ENCODE data around the gene ADAD2.

Gene ADAD2

GRCh38 chr16:84207251-84207650 lies 16.3 kb downstream of the ADAD2 start:
- no peak for TF ChIP-seq POLR2AphosphoS5 (IDR thresholded peaks at IDR 0.05; ENCODE audit: low read depth, low read length)
- TF ChIP-seq REST (IDR thresholded peaks at IDR 0.05; ENCODE audit: insufficient read depth in 1 of 2, low read depth in 2 of 2, low read length in 2 of 2) = no peak
- no peak for TF ChIP-seq SIN3A (IDR thresholded peaks at IDR 0.05; ENCODE audit: borderline replicate concordance, insufficient read depth, low read length)
- no peak for TF ChIP-seq TAF1 (IDR thresholded peaks at IDR 0.05; ENCODE audit: borderline replicate concordance, insufficient read depth, low read length)

- TF ChIP-seq REST (IDR thresholded peaks at IDR 0.05; ENCODE audit: insufficient read depth in 1 of 2, low read depth in 2 of 2, low read length in 2 of 2) (no peak), SIN3A (IDR thresholded peaks at IDR 0.05; ENCODE audit: borderline replicate concordance, insufficient read depth, low read length) (no peak), FOXP2 (optimal IDR thresholded peaks at IDR 0.05; ENCODE audit: borderline replicate concordance, extremely low read depth, extremely low read length, insufficient read depth) (no peak), POLR2AphosphoS5 (IDR thresholded peaks at IDR 0.05; ENCODE audit: low read depth, low read length) (no peak), TAF1 (IDR thresholded peaks at IDR 0.05; ENCODE audit: borderline replicate concordance, insufficient read depth, low read length) (no peak)
These were observed 16.9 kb downstream of the ADAD2 start for GRCh38 chr16:84207879-84208278.

GRCh38 chr16:84209989-84210388 lies 19.0 kb downstream of the ADAD2 start:
- no peak for TF ChIP-seq TAF1 (IDR thresholded peaks at IDR 0.05; ENCODE audit: borderline replicate concordance, insufficient read depth, low read length)
- TF ChIP-seq REST (IDR thresholded peaks at IDR 0.05; ENCODE audit: insufficient read depth in 1 of 2, low read depth in 2 of 2, low read length in 2 of 2) = no peak
- no peak for TF ChIP-seq SIN3A (IDR thresholded peaks at IDR 0.05; ENCODE audit: borderline replicate concordance, insufficient read depth, low read length)
- TF ChIP-seq POLR2AphosphoS5 (IDR thresholded peaks at IDR 0.05; ENCODE audit: low read depth, low read length) = no peak
- no peak for TF ChIP-seq FOXP2 (optimal IDR thresholded peaks at IDR 0.05; ENCODE audit: borderline replicate concordance, extremely low read depth, extremely low read length, insufficient read depth)

GRCh38 chr16:84212154-84212553 lies 21.2 kb downstream of the ADAD2 start:
- TF ChIP-seq SIN3A (IDR thresholded peaks at IDR 0.05; ENCODE audit: borderline replicate concordance, insufficient read depth, low read length) (no peak), TAF1 (IDR thresholded peaks at IDR 0.05; ENCODE audit: borderline replicate concordance, insufficient read depth, low read length) (no peak), REST (IDR thresholded peaks at IDR 0.05; ENCODE audit: insufficient read depth in 1 of 2, low read depth in 2 of 2, low read length in 2 of 2) (no peak), POLR2AphosphoS5 (IDR thresholded peaks at IDR 0.05; ENCODE audit: low read depth, low read length) (no peak), FOXP2 (optimal IDR thresholded peaks at IDR 0.05; ENCODE audit: borderline replicate concordance, extremely low read depth, extremely low read length, insufficient read depth) (no peak)

- TF ChIP-seq REST (IDR thresholded peaks at IDR 0.05; ENCODE audit: insufficient read depth in 1 of 2, low read depth in 2 of 2, low read length in 2 of 2) (no peak), FOXP2 (optimal IDR thresholded peaks at IDR 0.05; ENCODE audit: borderline replicate concordance, extremely low read depth, extremely low read length, insufficient read depth) (no peak), POLR2AphosphoS5 (IDR thresholded peaks at IDR 0.05; ENCODE audit: low read depth, low read length) (no peak), SIN3A (IDR thresholded peaks at IDR 0.05; ENCODE audit: borderline replicate concordance, insufficient read depth, low read length) (no peak), TAF1 (IDR thresholded peaks at IDR 0.05; ENCODE audit: borderline replicate concordance, insufficient read depth, low read length) (no peak)
These were observed 21.7 kb downstream of the ADAD2 start for GRCh38 chr16:84212631-84213030.

All from PFSK-1 (cell line).